ENCODE data around the gene S100A2. TPM values are rescaled to one million over a fixed set of nuclear protein-coding genes. Genes with fewer than 3 reads are reported as not detected.
"Not testable (repeated sequence)": the region's sequence is repeated elsewhere in the genome, so short reads cannot be mapped to it uniquely, and the experiment has no call there.

S100A2 gene
- total RNA-seq, 4 donors from 2014 or later: 14.7 TPM; not detected in 3

GRCh38 chr1:153583976-153584375 is 18.3 kb upstream of the S100A2 start:
- no peaks in the 10 kb centered on the region for H3K9me3 ChIP-seq
- intact Hi-C loops (cut with DNase I; ENCODE audit: low total_unique reads): no loop called here
- no peaks in the 10 kb centered on the region for H3K4me1 ChIP-seq
- H3K4me3 ChIP-seq: no peak overlapping the region
- ATAC-seq (no peak), DNase-seq (no peak)
- TF ChIP-seq, protein P1, sequence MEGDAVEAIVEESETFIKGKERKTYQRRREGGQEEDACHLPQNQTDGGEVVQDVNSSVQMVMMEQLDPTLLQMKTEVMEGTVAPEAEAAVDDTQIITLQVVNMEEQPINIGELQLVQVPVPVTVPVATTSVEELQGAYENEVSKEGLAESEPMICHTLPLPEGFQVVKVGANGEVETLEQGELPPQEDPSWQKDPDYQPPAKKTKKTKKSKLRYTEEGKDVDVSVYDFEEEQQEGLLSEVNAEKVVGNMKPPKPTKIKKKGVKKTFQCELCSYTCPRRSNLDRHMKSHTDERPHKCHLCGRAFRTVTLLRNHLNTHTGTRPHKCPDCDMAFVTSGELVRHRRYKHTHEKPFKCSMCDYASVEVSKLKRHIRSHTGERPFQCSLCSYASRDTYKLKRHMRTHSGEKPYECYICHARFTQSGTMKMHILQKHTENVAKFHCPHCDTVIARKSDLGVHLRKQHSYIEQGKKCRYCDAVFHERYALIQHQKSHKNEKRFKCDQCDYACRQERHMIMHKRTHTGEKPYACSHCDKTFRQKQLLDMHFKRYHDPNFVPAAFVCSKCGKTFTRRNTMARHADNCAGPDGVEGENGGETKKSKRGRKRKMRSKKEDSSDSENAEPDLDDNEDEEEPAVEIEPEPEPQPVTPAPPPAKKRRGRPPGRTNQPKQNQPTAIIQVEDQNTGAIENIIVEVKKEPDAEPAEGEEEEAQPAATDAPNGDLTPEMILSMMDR (IDR thresholded peaks at IDR 0.05 in 4 of 5, conservative IDR thresholded peaks at IDR 0.05 in 1 of 5): no peak
- no peak for TF ChIP-seq POLR2A (IDR thresholded peaks at IDR 0.05)
- in situ Hi-C loops (cut with MboI; ENCODE audit: low sequenced_read_pairs in 4 of 4): loop anchor here in 1 of 4 donors (25.0 kb wide), 1 partner anchor 153 kb away; the partner anchor contains the start of gene INTS3
- H3K27me3 ChIP-seq: no peaks in the 10 kb centered on the region
- no peaks in the 10 kb centered on the region for H3K36me3 ChIP-seq
- H3K27ac ChIP-seq: no peak overlapping the region

DNA sequence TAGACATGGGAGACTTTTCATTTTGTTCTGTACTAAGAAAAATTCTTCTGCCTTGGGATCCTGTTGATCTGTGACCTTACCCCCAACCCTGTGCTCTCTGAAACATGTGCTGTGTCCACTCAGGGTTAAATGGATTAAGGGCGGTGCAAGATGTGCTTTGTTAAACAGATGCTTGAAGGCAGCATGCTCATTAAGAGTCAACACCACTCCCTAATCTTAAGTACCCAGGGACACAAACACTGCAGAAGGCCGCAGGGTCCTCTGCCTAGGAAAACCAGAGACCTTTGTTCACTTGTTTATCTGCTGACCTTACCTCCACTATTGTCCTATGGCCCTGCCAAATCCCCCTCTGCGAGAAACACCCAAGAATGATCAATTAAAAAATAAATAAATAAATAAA is 17.9 kb upstream of the S100A2 start:
- intact Hi-C loops (cut with DNase I; ENCODE audit: low total_unique reads); H3K4me3 ChIP-seq; H3K27ac ChIP-seq; DNase-seq; ATAC-seq; H3K36me3 ChIP-seq; H3K9me3 ChIP-seq; H3K27me3 ChIP-seq; H3K4me1 ChIP-seq: not testable (repeated sequence)
- in situ Hi-C loops (cut with MboI; ENCODE audit: low sequenced_read_pairs in 4 of 4): loop anchor here in 1 of 4 donors (25.0 kb wide), 1 partner anchor 154 kb away; the partner anchor contains the start of gene INTS3

DNA sequence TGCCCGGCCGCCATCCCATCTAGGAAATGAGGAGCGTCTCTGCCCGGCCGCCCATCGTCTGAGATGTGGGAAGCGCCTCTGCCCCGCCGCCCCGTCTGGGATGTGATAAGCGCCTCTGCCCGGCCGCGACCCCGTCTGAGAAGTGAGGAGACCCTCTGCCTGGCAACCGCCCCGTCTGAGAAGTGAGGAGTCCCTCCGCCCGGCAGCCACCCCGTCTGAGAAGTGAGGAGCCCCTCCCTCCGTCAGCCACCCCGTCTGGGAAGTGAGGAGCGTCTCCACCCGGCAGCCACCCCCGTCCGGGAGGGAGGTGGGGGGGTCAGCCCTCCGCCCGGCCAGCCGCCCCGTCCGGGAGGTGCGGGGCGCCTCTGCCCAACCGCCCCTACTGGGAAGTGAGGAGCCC is 17.2 kb upstream of the S100A2 start:
- DNase-seq; H3K4me3 ChIP-seq; intact Hi-C loops (cut with DNase I; ENCODE audit: low total_unique reads); H3K9me3 ChIP-seq; H3K4me1 ChIP-seq; H3K27ac ChIP-seq; ATAC-seq; H3K36me3 ChIP-seq; H3K27me3 ChIP-seq: not testable (repeated sequence)
- in situ Hi-C loops (cut with MboI; ENCODE audit: low sequenced_read_pairs in 4 of 4): loop anchor here in 1 of 4 donors (25.0 kb wide), 1 partner anchor 154 kb away; the partner anchor contains the start of gene INTS3

DNA sequence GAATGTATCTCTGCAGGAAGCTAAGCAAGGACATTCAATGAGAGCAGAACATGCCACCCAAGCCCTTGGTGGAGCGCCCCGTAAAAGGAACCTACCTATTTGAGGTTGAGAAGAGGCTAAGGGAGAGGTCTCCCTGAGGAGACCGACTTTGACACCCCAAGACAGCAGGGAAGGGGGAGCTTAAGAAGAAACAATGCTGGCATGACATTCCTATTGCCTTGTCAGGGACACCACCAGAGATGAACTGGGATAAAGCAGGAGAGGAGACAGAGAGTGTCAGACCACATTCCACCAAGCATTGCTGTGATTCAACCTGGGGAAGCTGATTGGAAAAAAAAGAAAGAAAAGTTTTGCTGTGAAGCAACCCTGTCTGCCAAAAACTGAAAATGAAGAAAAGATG is 13.3 kb upstream of the S100A2 start:
- peaks cover 0 to 4% (median 0%) of the 10 kb centered on the region in 3 donors for H3K27me3 ChIP-seq
- no peaks in the 10 kb centered on the region for H3K36me3 ChIP-seq
- ATAC-seq: no peak
- no peak for DNase-seq
- no peak for TF ChIP-seq POLR2A (IDR thresholded peaks at IDR 0.05)
- TF ChIP-seq, protein P1 (IDR thresholded peaks at IDR 0.05 in 4 of 5, conservative IDR thresholded peaks at IDR 0.05 in 1 of 5): no peak
- in situ Hi-C loops (cut with MboI; ENCODE audit: low sequenced_read_pairs in 4 of 4): loop anchor here in 1 of 4 donors (25.0 kb wide), 1 partner anchor 158 kb away; the partner anchor contains the start of gene INTS3
- no peaks in the 10 kb centered on the region for H3K4me1 ChIP-seq
- no peak overlapping the region for H3K27ac ChIP-seq
- intact Hi-C loops (cut with DNase I; ENCODE audit: low total_unique reads): no loop called here
- H3K9me3 ChIP-seq: no peaks in the 10 kb centered on the region
- H3K4me3 ChIP-seq: no peak overlapping the region

- in situ Hi-C loops (cut with MboI; ENCODE audit: low sequenced_read_pairs in 4 of 4): loop anchor here in 1 of 4 donors (25.0 kb wide), 1 partner anchor 159 kb away; the partner anchor contains the start of gene INTS3
- Histone ChIP-seq H3K27me3 (peaks cover 0 to 4% (median 0%) of the 10 kb centered on the region in 3 donors), H3K36me3 (no peaks in the 10 kb centered on the region), H3K4me1 (no peaks in the 10 kb centered on the region), H3K27ac (no peak overlapping the region), H3K9me3 (no peaks in the 10 kb centered on the region), H3K4me3 (no peak overlapping the region)
- intact Hi-C loops (cut with DNase I; ENCODE audit: low total_unique reads): no loop called here
- DNase-seq (no peak), ATAC-seq (no peak)
- no peak for TF ChIP-seq POLR2A (IDR thresholded peaks at IDR 0.05)
- TF ChIP-seq, protein P1 (IDR thresholded peaks at IDR 0.05 in 4 of 5, conservative IDR thresholded peaks at IDR 0.05 in 1 of 5): no peak
These were observed 12.8 kb upstream of the S100A2 start for GRCh38 chr1:153578490-153578889.

- Histone ChIP-seq H3K36me3 (no peaks in the 10 kb centered on the region), H3K27me3 (peaks cover 0 to 4% (median 0%) of the 10 kb centered on the region in 3 donors), H3K27ac (no peak overlapping the region), H3K4me3 (no peak overlapping the region), H3K9me3 (no peaks in the 10 kb centered on the region), H3K4me1 (peaks cover 0 to 6% of the 10 kb centered on the region in 2 donors)
- TF ChIP-seq, protein P1 (IDR thresholded peaks at IDR 0.05 in 4 of 5, conservative IDR thresholded peaks at IDR 0.05 in 1 of 5): no peak
- no peak for TF ChIP-seq POLR2A (IDR thresholded peaks at IDR 0.05)
- intact Hi-C loops (cut with DNase I; ENCODE audit: low total_unique reads): no loop called here
- ATAC-seq: no peak
- no peak for DNase-seq
- in situ Hi-C loops (cut with MboI; ENCODE audit: low sequenced_read_pairs in 4 of 4): loop anchor here in 1 of 4 donors (25.0 kb wide), 1 partner anchor 160 kb away; the partner anchor contains the start of gene INTS3
These were observed 12.0 kb upstream of the S100A2 start for GRCh38 chr1:153577624-153578051.
